GM12878 (cell line): Measurements from ENCODE around the gene PRDM16. TPM values are rescaled to one million over a fixed set of nuclear protein-coding genes. Genes with fewer than 3 reads are reported as not detected.

Experiments used
- ATAC-seq: fragments of 200-7000 bp; cut with Tn5 transposase; 3 replicates; pipeline ENCODE4 v1.9.1; 2020; ENCODE audit warnings: mild to moderate bottlenecking, moderate library complexity
- BruUV-seq: library from RNA; stranded (reverse); fragments of 400-500 nt; replicated peaks from 2 replicates; lab custom pipeline; 2021; lab: Mats Ljungman, UMichigan
- CTCF ChIA-PET: fragments of 300-600 bp; sonication (Branson Sonifier 250); formaldehyde crosslinking; extraction: SDS; loops from one replicate; lab custom pipeline; 2021; ENCODE audit warnings: inconsistent platforms; lab: Yijun Ruan, JAX
- POLR2A ChIA-PET: fragments of 350-600 bp; formaldehyde crosslinking; extraction: SDS; loops from one replicate; lab custom pipeline; 2021; ENCODE audit warnings: inconsistent platforms; lab: Charles Lee
- RAD21 ChIA-PET: fragments of 300-600 bp; sonication (Branson Sonifier 250); formaldehyde crosslinking; loops from one replicate; lab custom pipeline; 2023; ENCODE audit warnings: antibody characterized with exemption; ENCODE audit not compliant: unreplicated experiment; lab: Charles Lee
- SMC1A ChIA-PET: fragments of 300-600 bp; sonication (Branson Sonifier 250); formaldehyde crosslinking; loops from one replicate; lab custom pipeline; 2023; ENCODE audit not compliant: unreplicated experiment, uncharacterized antibody; lab: Charles Lee
- DNase-seq: peaks from one replicate; pipeline ENCODE4 v3.0.0-alpha.2; 2011; ENCODE audit warnings: low read depth, low spot score
- FAIRE-seq: peaks from 3 replicates; lab custom pipeline; 2011; peaks lifted over from hg19 to GRCh38; lab: Jason Lieb, UNC
- H2AFZ ChIP-seq: 2 replicates; pipeline ENCODE4 v1.6.0; 2011; ENCODE audit warnings: low read depth, low read length, control low read depth; ENCODE audit not compliant: control insufficient read depth
- H3K27ac ChIP-seq: 2 replicates; pipeline ENCODE4 v1.5.1; 2011; ENCODE audit warnings: control low read depth; ENCODE audit not compliant: control insufficient read depth, insufficient read depth
- H3K27me3 ChIP-seq, 2 experiments: replicated peaks in 1 of 2; 2 replicates each; pipeline versions ENCODE4 v1.6.0 to v1.6.1; 2011; ENCODE audit warnings: low read length in 1 of 2; ENCODE audit not compliant: control insufficient read depth in 2 of 2, insufficient read depth in 2 of 2
- H3K36me3 ChIP-seq, 2 experiments: 2 replicates each; pipeline ENCODE4 v1.5.1; 2011; ENCODE audit warnings: low read length in 1 of 2; ENCODE audit not compliant: control insufficient read depth in 2 of 2, insufficient read depth in 2 of 2
- H3K4me1 ChIP-seq: 2 replicates; pipeline ENCODE4 v1.6.1; 2011; ENCODE audit warnings: mild to moderate bottlenecking, low read length, moderate library complexity, mixed read lengths; ENCODE audit not compliant: control insufficient read depth, insufficient read depth
- H3K4me2 ChIP-seq: 2 replicates; pipeline ENCODE4 v1.6.0; 2011; ENCODE audit warnings: control low read depth; ENCODE audit not compliant: control insufficient read depth, insufficient read depth
- H3K4me3 ChIP-seq: fragments of 200-600 bp; sonication (generic); 2 replicates; pipeline ENCODE4 v1.5.1; 2016
- H3K79me2 ChIP-seq: 2 replicates; pipeline ENCODE4 v1.6.0; 2011; ENCODE audit warnings: low read length; ENCODE audit not compliant: control insufficient read depth, insufficient read depth
- H3K9ac ChIP-seq: 2 replicates; pipeline ENCODE4 v1.8.0; 2011; ENCODE audit warnings: low read length, control low read depth, mixed read lengths; ENCODE audit not compliant: control insufficient read depth, insufficient read depth
- H3K9me3 ChIP-seq: replicated peaks from 3 replicates; pipeline ENCODE4 v1.5.1; 2011; ENCODE audit warnings: mild to moderate bottlenecking, low read length; ENCODE audit not compliant: control insufficient read depth, insufficient read depth
- H4K20me1 ChIP-seq: 2 replicates; pipeline ENCODE4 v1.6.0; 2011; ENCODE audit not compliant: control insufficient read depth, insufficient read depth
- CEBPZ ChIP-seq: fragments of 150-350 bp; IDR thresholded peaks from 2 replicates; pipeline ENCODE4 v1.6.1; 2016; ENCODE audit warnings: low read depth, low read length
- KAT2A ChIP-seq: conservative IDR thresholded peaks from 2 replicates; pipeline ENCODE4 v1.6.1; 2011; ENCODE audit warnings: low read depth, low read length; ENCODE audit not compliant: control insufficient read depth
- MXI1 ChIP-seq: fragments of 150-350 bp; IDR thresholded peaks from 2 replicates; pipeline ENCODE4 v1.6.1; 2011; ENCODE audit warnings: low read depth, mild to moderate bottlenecking, inconsistent platforms, low read length, improper control_type of control experiment
- NFXL1 ChIP-seq: fragments of 450-650 bp; IDR thresholded peaks from 2 replicates; pipeline ENCODE4 v1.6.1; 2017; ENCODE audit warnings: antibody characterized with exemption, mild to moderate bottlenecking, borderline replicate concordance
- POLR2AphosphoS2 ChIP-seq: IDR thresholded peaks from 2 replicates; pipeline ENCODE4 v1.6.1; 2011; ENCODE audit warnings: low read depth, mild to moderate bottlenecking, low read length, improper control_type of control experiment, moderate library complexity
- RCOR1 ChIP-seq: conservative IDR thresholded peaks from 2 replicates; pipeline ENCODE4 v1.6.1; 2012; ENCODE audit warnings: low read depth, low read length, improper control_type of control experiment
- SKIL ChIP-seq: fragments of 450-650 bp; IDR thresholded peaks from 2 replicates; pipeline ENCODE4 v1.6.1; 2017; ENCODE audit warnings: mild to moderate bottlenecking, low read depth, inconsistent platforms; ENCODE audit not compliant: poor library complexity, severe bottlenecking
- SMAD1 ChIP-seq: fragments of 450-650 bp; IDR thresholded peaks from 2 replicates; pipeline ENCODE4 v1.6.1; 2018; ENCODE audit warnings: mild to moderate bottlenecking, low read depth; ENCODE audit not compliant: partially characterized antibody
- SPI1 ChIP-seq: IDR thresholded peaks from 2 replicates; pipeline ENCODE4 v1.6.1; 2011; ENCODE audit warnings: low read depth, mild to moderate bottlenecking, low read length, moderate library complexity, borderline replicate concordance; ENCODE audit not compliant: insufficient read depth
- TCF7 ChIP-seq: IDR thresholded peaks from 2 replicates; pipeline ENCODE4 v1.6.1; 2014; ENCODE audit warnings: antibody characterized with exemption, borderline replicate concordance
- USF1 ChIP-seq: IDR thresholded peaks from 2 replicates; pipeline ENCODE4 v1.6.1; 2011; ENCODE audit warnings: borderline replicate concordance, low read depth, mild to moderate bottlenecking, moderate library complexity, mixed read lengths, low read length; ENCODE audit not compliant: insufficient read depth; ENCODE audit errors: extremely low read length
- YY1 ChIP-seq: IDR thresholded peaks from 2 replicates; pipeline ENCODE4 v1.6.1; 2011; ENCODE audit warnings: low read depth, mild to moderate bottlenecking, low read length
- ZNF384 ChIP-seq: IDR thresholded peaks from 2 replicates; pipeline ENCODE4 v1.6.1; 2012; ENCODE audit warnings: low read depth, mild to moderate bottlenecking, low read length, improper control_type of control experiment, borderline replicate concordance
- WGBS: methylation state at CpG from one replicate; pipeline ENCODE4 v1.1.6; 2016; ENCODE audit warnings: low lambda C conversion rate; ENCODE audit not compliant: insufficient replicate concordance, insufficient coverage; ENCODE audit errors: missing lambda C conversion rate; 5-methylcytosine and 5-hydroxymethylcytosine counted together
- in situ Hi-C: fragments of 300-500 bp; cut with MboI; formaldehyde crosslinking; loops from 9 replicates; pipeline ENCODE4 v1.14.3; 2018; ENCODE audit warnings: mixed read lengths
- intact Hi-C: fragments of 100-400 bp; cut with micrococcal nuclease; formaldehyde crosslinking; loops from one replicate; pipeline ENCODE4 v1.14.2; 2022; ENCODE audit not compliant: unreplicated experiment
- polyA plus RNA-seq, 11 experiments: library from polyadenylated mRNA; depleted of rRNA in 4 of 11; unstranded in 6 of 11; stranded (reverse) in 5 of 11; fragments of >200 nt; fragmentation: Nextera tagmentation in 4 of 11; fragmentation: Illumina TruSeq in 1 of 11; extraction: Ambion mirVana in 4 of 11; extraction: Trizol in 1 of 11; gene quantifications; 1 replicate in 1 of 11; 2 replicates in 10 of 11; pipeline versions ENCODE4 v1.2.1 to v1.2.3, GENCODE V29; 2011 to 2016; ENCODE audit warnings: inconsistent platforms in 2 of 11, missing spikeins in 2 of 11, low read depth in 1 of 11
- total RNA-seq, 4 experiments: library from RNA; depleted of rRNA in 3 of 4; stranded (reverse); fragments of >200 nt in 3 of 4; fragmentation: Illumina TruSeq in 1 of 4; extraction: Trizol in 1 of 4; gene quantifications; 2 replicates each; pipeline versions ENCODE4 v1.2.1 to v1.2.3, GENCODE V29; 2013 to 2021

PRDM16 gene
- total and polyA plus RNA-seq, 10 of the 15 experiments (the other 5 are each of a cell fraction or from before 2014, with no cell fraction given): 0.03 TPM; not detected in 9

GRCh38 chr1:3322450-3323020 is 253.5 kb downstream of the PRDM16 start:
- Histone ChIP-seq H3K9me3 (no peaks in the 10 kb centered on the region; the same call in 2 of the 3 replicates), H3K4me2 (no peak overlapping the region), H3K4me1 (no peaks in the 10 kb centered on the region), H3K27ac (no peak overlapping the region), H3K27me3 (no peaks in the 10 kb centered on the region), H3K4me3 (no peak overlapping the region), H3K36me3 (no peaks in the 10 kb centered on the region), H3K79me2 (no peaks in the 10 kb centered on the region), H3K9ac (no peak overlapping the region), H4K20me1 (no peaks in the 10 kb centered on the region), H2AFZ (no peak overlapping the region)
- RAD21 ChIA-PET: no interaction called here
- in situ Hi-C loops (no loop called here), intact Hi-C loops (no loop called here)
- CTCF ChIA-PET: no interaction called here
- SMC1A ChIA-PET: no interaction called here
- no peak for ATAC-seq
- FAIRE-seq: no peak
- DNase-seq: no peak
- TF ChIP-seq RCOR1 (no peak), ZNF384 (no peak), SKIL (no peak), NFXL1 (no peak), KAT2A (no peak), MXI1 (no peak), POLR2AphosphoS2 (no peak), TCF7 (no peak), USF1 (no peak), CEBPZ (no peak), SMAD1 (no peak), SPI1 (no peak), YY1 (no peak)
- BruUV-seq: no TSS peak
- WGBS: 59% methylated on average over 17 of the region's 17 CpGs
- POLR2A ChIA-PET: no interaction called here
